ENCODE measurements around the gene MOB3A.

The MOB3A gene

GRCh38 chr19:2064788-2065524 is 31.2 kb downstream of the MOB3A start:
- ATAC-seq (ENCODE audit: insufficient read depth, low read depth) (no peak), DNase-seq (no peak)
- no peaks in the 10 kb centered on the region for H3K36me3 ChIP-seq (ENCODE audit: insufficient read depth, low read length)
- H3K9me3 ChIP-seq (ENCODE audit: insufficient read depth, low read length, severe bottlenecking): no peaks in the 10 kb centered on the region
- TF ChIP-seq EZH2 (IDR thresholded peaks at IDR 0.05; ENCODE audit: borderline replicate concordance, low read depth, low read length, severe bottlenecking) (no peak), CTCF (IDR thresholded peaks at IDR 0.05; ENCODE audit: borderline replicate concordance, extremely low read depth, low read length, poor library complexity, severe bottlenecking) (no peak)
- H3K79me2 ChIP-seq (ENCODE audit: insufficient read depth, low read length): peaks cover 12% of the 10 kb centered on the region
- H3K27ac ChIP-seq (ENCODE audit: low read length): no peak overlapping the region
- no peak overlapping the region for H3K4me2 ChIP-seq (ENCODE audit: insufficient read depth, low read length)
- no peak overlapping the region for H2AFZ ChIP-seq (ENCODE audit: low read depth, low read length)
- peaks cover 21% of the 10 kb centered on the region for H3K4me1 ChIP-seq (ENCODE audit: insufficient read depth, low read length)
- no peak overlapping the region for H3K4me3 ChIP-seq (ENCODE audit: low read depth in 1 of 2, low read length in 2 of 2)
- peaks cover 2% of the 10 kb centered on the region; the same call in 1 of the 2 replicates for H4K20me1 ChIP-seq (ENCODE audit: insufficient read depth, low read length)
- H3K27me3 ChIP-seq (ENCODE audit: insufficient read depth, low read length, poor library complexity): no peaks in the 10 kb centered on the region
- no peak overlapping the region for H3K9ac ChIP-seq (ENCODE audit: low read depth, low read length)

- Histone ChIP-seq H2AFZ (ENCODE audit: low read depth, low read length) (no peak overlapping the region), H3K4me1 (ENCODE audit: insufficient read depth, low read length) (peaks cover 27% of the 10 kb centered on the region), H3K36me3 (ENCODE audit: insufficient read depth, low read length) (no peaks in the 10 kb centered on the region), H4K20me1 (ENCODE audit: insufficient read depth, low read length) (no peaks in the 10 kb centered on the region), H3K79me2 (ENCODE audit: insufficient read depth, low read length) (peaks cover 12% of the 10 kb centered on the region), H3K27me3 (ENCODE audit: insufficient read depth, low read length, poor library complexity) (no peaks in the 10 kb centered on the region), H3K4me2 (ENCODE audit: insufficient read depth, low read length) (no peak overlapping the region), H3K27ac (ENCODE audit: low read length) (no peak overlapping the region), H3K9me3 (ENCODE audit: insufficient read depth, low read length, severe bottlenecking) (no peaks in the 10 kb centered on the region), H3K4me3 (ENCODE audit: low read depth in 1 of 2, low read length in 2 of 2) (no peak overlapping the region), H3K9ac (ENCODE audit: low read depth, low read length) (no peak overlapping the region)
- TF ChIP-seq EZH2 (IDR thresholded peaks at IDR 0.05; ENCODE audit: borderline replicate concordance, low read depth, low read length, severe bottlenecking) (no peak), CTCF (IDR thresholded peaks at IDR 0.05; ENCODE audit: borderline replicate concordance, extremely low read depth, low read length, poor library complexity, severe bottlenecking) (no peak)
- ATAC-seq (ENCODE audit: insufficient read depth, low read depth) (no peak), DNase-seq (no peak)
Observed at GRCh38 chr19:2064395-2064787, 31.7 kb downstream of the MOB3A start.

GRCh38 chr19:2063824-2064223 is 32.3 kb downstream of the MOB3A start:
- Histone ChIP-seq H3K4me3 (ENCODE audit: low read depth in 1 of 2, low read length in 2 of 2) (no peak overlapping the region), H3K9me3 (ENCODE audit: insufficient read depth, low read length, severe bottlenecking) (no peaks in the 10 kb centered on the region), H3K4me2 (ENCODE audit: insufficient read depth, low read length) (no peak overlapping the region), H4K20me1 (ENCODE audit: insufficient read depth, low read length) (no peaks in the 10 kb centered on the region), H3K27ac (ENCODE audit: low read length) (no peak overlapping the region), H2AFZ (ENCODE audit: low read depth, low read length) (no peak overlapping the region), H3K4me1 (ENCODE audit: insufficient read depth, low read length) (peaks cover 28% of the 10 kb centered on the region), H3K36me3 (ENCODE audit: insufficient read depth, low read length) (no peaks in the 10 kb centered on the region), H3K9ac (ENCODE audit: low read depth, low read length) (no peak overlapping the region), H3K27me3 (ENCODE audit: insufficient read depth, low read length, poor library complexity) (no peaks in the 10 kb centered on the region), H3K79me2 (ENCODE audit: insufficient read depth, low read length) (peaks cover 12% of the 10 kb centered on the region)
- ATAC-seq (ENCODE audit: insufficient read depth, low read depth) (no peak), DNase-seq (no peak)
- TF ChIP-seq EZH2 (IDR thresholded peaks at IDR 0.05; ENCODE audit: borderline replicate concordance, low read depth, low read length, severe bottlenecking) (no peak), CTCF (IDR thresholded peaks at IDR 0.05; ENCODE audit: borderline replicate concordance, extremely low read depth, low read length, poor library complexity, severe bottlenecking) (no peak)

Measured in DND-41 (cell line).